ENCODE measurements around the gene RASGRP4.

The RASGRP4 gene

GRCh38 chr19:38375098-38375493 lies 50.9 kb downstream of the RASGRP4 start (continued):
- TF ChIP-seq ZNF18 (tag by site-specific recombination; IDR thresholded peaks at IDR 0.05), result 0 out of 2 replicates have a peak, but pooled peaks have one; percentile 6
- TF ChIP-seq HOXD13 (CRISPR knock-in tag; IDR thresholded peaks at IDR 0.05; ENCODE audit: borderline replicate concordance), result 0 out of 2 replicates have a peak, but pooled peaks have one; percentile 0
- TF ChIP-seq ZNF624 (tag by site-specific recombination; IDR thresholded peaks at IDR 0.05), result 0 out of 2 replicates have a peak, but pooled peaks have one; percentile 48
- no peak for TF ChIP-seq ZNF184 (tag by site-specific recombination; IDR thresholded peaks at IDR 0.05)
- peak; percentile 82; the same call in 1 of the 2 replicates for TF ChIP-seq ZNF2 (tag by site-specific recombination; IDR thresholded peaks at IDR 0.05)
- TF ChIP-seq ZBTB11 (tag by site-specific recombination; conservative IDR thresholded peaks at IDR 0.05; ENCODE audit: low read depth), result no peak
- 0 out of 2 replicates have a peak, but pooled peaks have one; percentile 17 for TF ChIP-seq ZNF701 (tag by site-specific recombination; IDR thresholded peaks at IDR 0.05)
- 0 out of 2 replicates have a peak, but pooled peaks have one; percentile 36 for TF ChIP-seq ZBTB10 (tag by site-specific recombination; IDR thresholded peaks at IDR 0.05)
- TF ChIP-seq ZBTB17 (tag by site-specific recombination; IDR thresholded peaks at IDR 0.05), result 0 out of 2 replicates have a peak, but pooled peaks have one; percentile 9
- 0 out of 2 replicates have a peak, but pooled peaks have one; percentile 8 for TF ChIP-seq ZNF610 (tag by site-specific recombination; IDR thresholded peaks at IDR 0.05; ENCODE audit: borderline replicate concordance)
- TF ChIP-seq ZFP41 (tag by site-specific recombination; IDR thresholded peaks at IDR 0.05; ENCODE audit: borderline replicate concordance), result no peak
- TF ChIP-seq ZNF544 (tag by site-specific recombination; IDR thresholded peaks at IDR 0.05), result no peak
- no peak for TF ChIP-seq ATF2 (tag by site-specific recombination; IDR thresholded peaks at IDR 0.05; ENCODE audit: low read depth)
- TF ChIP-seq ZNF626 (tag by site-specific recombination; IDR thresholded peaks at IDR 0.05), result no peak
- TF ChIP-seq ZNF133 (tag by site-specific recombination; IDR thresholded peaks at IDR 0.05), result 0 out of 2 replicates have a peak, but pooled peaks have one; percentile 41
- TF ChIP-seq ZNF335 (tag by site-specific recombination; conservative IDR thresholded peaks at IDR 0.05), result peak; percentile 8
- TF ChIP-seq ZNF274 (IDR thresholded peaks at IDR 0.05; ENCODE audit: low read length), result no peak
- 0 out of 2 replicates have a peak, but pooled peaks have one; percentile 26 for TF ChIP-seq ZNF274 (tag by site-specific recombination; IDR thresholded peaks at IDR 0.05; ENCODE audit: borderline replicate concordance)
- no peak; the same call in 1 of the 2 replicates for TF ChIP-seq ZNF239 (tag by site-specific recombination; IDR thresholded peaks at IDR 0.05)
- peak; percentile 97 for TF ChIP-seq GLIS1 (tag by site-specific recombination; IDR thresholded peaks at IDR 0.05)
- TF ChIP-seq ZSCAN23 (tag by site-specific recombination; IDR thresholded peaks at IDR 0.05), result 0 out of 2 replicates have a peak, but pooled peaks have one; percentile 5
- TF ChIP-seq ZFP3 (tag by site-specific recombination; IDR thresholded peaks at IDR 0.05; ENCODE audit: low read depth), result no peak
- TF ChIP-seq ZNF266 (tag by site-specific recombination; IDR thresholded peaks at IDR 0.05; ENCODE audit: low read depth), result no peak; the same call in 1 of the 2 replicates
- TF ChIP-seq PRDM10 (tag by site-specific recombination; IDR thresholded peaks at IDR 0.05), result peak; percentile 97
- peak; percentile 96 for TF ChIP-seq GLIS2 (tag by site-specific recombination; IDR thresholded peaks at IDR 0.05)
- no peak for TF ChIP-seq YY1 (tag by site-specific recombination; IDR thresholded peaks at IDR 0.05)
- TF ChIP-seq KLF7 (tag by site-specific recombination; IDR thresholded peaks at IDR 0.05; ENCODE audit: borderline replicate concordance), result peak; percentile 10; the same call in 1 of the 2 replicates
- no peak; the same call in 1 of the 2 replicates for TF ChIP-seq ZNF366 (tag by site-specific recombination; conservative IDR thresholded peaks at IDR 0.05)
